DMS153 treated with DMSO at 0.1 percent for 48 hours (cell line): ENCODE measurements around the gene STX16.

Source experiments
- DNase-seq: peaks from one replicate; lab custom pipeline; 2025; ENCODE audit not compliant: unreplicated experiment; lab: John Stamatoyannopoulos, UW

The STX16 gene

GRCh38 chr20:58708246-58708931, 57.3 kb downstream of the STX16 start:
- DNase-seq: no peak

- no peak for DNase-seq
Observed at GRCh38 chr20:58709013-58709702, 58.1 kb downstream of the STX16 start.

GRCh38 chr20:58709703-58710039, 58.6 kb downstream of the STX16 start:
- no peak for DNase-seq

- no peak for DNase-seq
Observed at GRCh38 chr20:58710481-58711265, 59.6 kb downstream of the STX16 start.

GRCh38 chr20:58711266-58712051, 60.4 kb downstream of the STX16 start:
- no peak for DNase-seq

GRCh38 chr20:58712151-58712791, 61.2 kb downstream of the STX16 start:
- DNase-seq: no peak

- no peak for DNase-seq
Observed at GRCh38 chr20:58712806-58713731, 62.0 kb downstream of the STX16 start.

GRCh38 chr20:58713801-58714339, 62.8 kb downstream of the STX16 start:
- no peak for DNase-seq

GRCh38 chr20:58714340-58714922, 63.3 kb downstream of the STX16 start:
- no peak for DNase-seq

- no peak for DNase-seq
Observed at GRCh38 chr20:58714923-58715351, 63.9 kb downstream of the STX16 start.

- no peak for DNase-seq
Observed at GRCh38 chr20:58715391-58715800, 64.3 kb downstream of the STX16 start.

GRCh38 chr20:58715801-58716475, 64.9 kb downstream of the STX16 start:
- no peak for DNase-seq

- DNase-seq: no peak
Observed at GRCh38 chr20:58716476-58717277, 65.6 kb downstream of the STX16 start.

GRCh38 chr20:58717278-58718091, 66.4 kb downstream of the STX16 start:
- no peak for DNase-seq

- DNase-seq: no peak
Observed at GRCh38 chr20:58718121-58718563, 67.1 kb downstream of the STX16 start.

- DNase-seq: no peak
Observed at GRCh38 chr20:58718729-58719128, 67.6 kb downstream of the STX16 start.

GRCh38 chr20:58719258-58719657, 68.2 kb downstream of the STX16 start:
- no peak for DNase-seq
